Esophagus squamous epithelium (tissue), 5 donors: ENCODE data around the gene RCL1. TPM values are rescaled to one million over a fixed set of nuclear protein-coding genes. Genes with fewer than 3 reads are reported as not detected.

Source experiments
- DNase-seq: peaks from one replicate; lab custom pipeline; 2025; lab: John Stamatoyannopoulos, UW
- H3K27ac ChIP-seq, 4 donors: fragments of 200-600 bp; sonication (generic); one replicate each; pipeline ENCODE4 v1.5.1; 2016 to 2019; ENCODE audit warnings: mild to moderate bottlenecking in 1 of 4
- H3K27me3 ChIP-seq, 4 donors: fragments of 200-600 bp; sonication (generic); 1 replicate in 3 of 4; 2 replicates in 1 of 4; pipeline versions ENCODE4 v1.5.1 to v1.6.0; 2017 to 2021; ENCODE audit warnings: antibody characterized with exemption in 1 of 4
- H3K36me3 ChIP-seq, 3 donors: fragments of 200-600 bp; sonication (generic); one replicate each; pipeline ENCODE4 v1.5.1; 2016 to 2019
- H3K4me1 ChIP-seq, 3 donors: fragments of 200-600 bp; sonication (generic); one replicate each; pipeline ENCODE4 v1.5.1; 2017 to 2019
- H3K4me3 ChIP-seq, 4 donors: fragments of 200-600 bp; sonication (generic); 1 replicate in 3 of 4; 2 replicates in 1 of 4; pipeline ENCODE4 v1.5.1; 2016 to 2019; ENCODE audit warnings: mild to moderate bottlenecking in 2 of 4, moderate library complexity in 1 of 4
- H3K9me3 ChIP-seq, 3 donors: fragments of 200-600 bp; sonication (generic); one replicate each; pipeline ENCODE4 v1.5.1; 2016 to 2019
- POLR2A ChIP-seq, 4 donors: fragments of 450-650 bp; IDR thresholded peaks; one replicate each; pipeline ENCODE4 v1.6.1; 2017; ENCODE audit warnings: antibody characterized with exemption in 4 of 4, mild to moderate bottlenecking in 4 of 4, moderate library complexity in 3 of 4
- WGBS, 2 donors: methylation state at CpG; one replicate each; pipeline ENCODE4 v1.1.5; 2018; 5-methylcytosine and 5-hydroxymethylcytosine counted together
- intact Hi-C: fragments of 100-400 bp; cut with DNase I; formaldehyde crosslinking; loops from one replicate; pipeline ENCODE4 v1.15.0; 2022
- total RNA-seq, 4 donors: library from RNA; depleted of rRNA; stranded (reverse); fragments of >200 nt; gene quantifications; one replicate each; pipeline ENCODE4 v1.1.0, GENCODE V29; 2016
- TF ChIP-seq, protein P1 (sequence below), 6 experiments: fragments of 450-650 bp in 4 of 6; fragments of 200-600 bp in 2 of 6; sonication (generic) in 2 of 6; IDR thresholded peaks; one replicate each; pipeline ENCODE4 v1.5.1; 2016 to 2019; ENCODE audit warnings: antibody characterized with exemption in 6 of 6, mild to moderate bottlenecking in 4 of 6, moderate library complexity in 4 of 6
- donor health status: DM: yes; HTN: yes; CAD: no.

The RCL1 gene
- total RNA-seq, 4 donors from 2014 or later: 13.8 to 28.0 (median 16.5) TPM

DNA sequence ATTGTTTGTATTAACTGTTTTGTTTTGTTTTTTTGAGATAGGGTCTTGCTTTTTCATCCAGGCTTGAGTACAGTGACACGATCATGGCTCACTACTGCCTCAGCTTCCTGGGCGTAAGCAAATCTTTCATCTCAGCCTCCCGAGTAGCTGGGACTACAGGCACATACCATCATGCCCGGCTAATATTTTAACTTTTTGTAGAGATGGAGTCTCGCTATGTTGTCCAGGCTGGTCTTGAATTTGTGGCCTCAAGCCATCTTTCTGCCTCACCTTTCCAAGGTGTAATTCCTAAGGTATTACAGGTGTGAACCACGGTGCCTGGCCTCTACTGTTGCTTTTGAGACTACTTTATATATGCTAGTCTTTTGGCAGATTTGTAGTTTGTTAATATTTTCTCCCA lies 8.4 kb downstream of the RCL1 start:
- intact Hi-C loops: no loop called here
- DNase-seq: no peak
- peaks cover 0 to 21% (median 5%) of the 10 kb centered on the region in 3 donors for H3K4me1 ChIP-seq
- WGBS, 2 donors: 89 to 95% methylated on average over 6 of the region's 6 CpGs
- TF ChIP-seq, protein P1, sequence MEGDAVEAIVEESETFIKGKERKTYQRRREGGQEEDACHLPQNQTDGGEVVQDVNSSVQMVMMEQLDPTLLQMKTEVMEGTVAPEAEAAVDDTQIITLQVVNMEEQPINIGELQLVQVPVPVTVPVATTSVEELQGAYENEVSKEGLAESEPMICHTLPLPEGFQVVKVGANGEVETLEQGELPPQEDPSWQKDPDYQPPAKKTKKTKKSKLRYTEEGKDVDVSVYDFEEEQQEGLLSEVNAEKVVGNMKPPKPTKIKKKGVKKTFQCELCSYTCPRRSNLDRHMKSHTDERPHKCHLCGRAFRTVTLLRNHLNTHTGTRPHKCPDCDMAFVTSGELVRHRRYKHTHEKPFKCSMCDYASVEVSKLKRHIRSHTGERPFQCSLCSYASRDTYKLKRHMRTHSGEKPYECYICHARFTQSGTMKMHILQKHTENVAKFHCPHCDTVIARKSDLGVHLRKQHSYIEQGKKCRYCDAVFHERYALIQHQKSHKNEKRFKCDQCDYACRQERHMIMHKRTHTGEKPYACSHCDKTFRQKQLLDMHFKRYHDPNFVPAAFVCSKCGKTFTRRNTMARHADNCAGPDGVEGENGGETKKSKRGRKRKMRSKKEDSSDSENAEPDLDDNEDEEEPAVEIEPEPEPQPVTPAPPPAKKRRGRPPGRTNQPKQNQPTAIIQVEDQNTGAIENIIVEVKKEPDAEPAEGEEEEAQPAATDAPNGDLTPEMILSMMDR (IDR thresholded peaks at IDR 0.05): no peak
- TF ChIP-seq POLR2A (IDR thresholded peaks at IDR 0.05): no peak
- no peaks in the 10 kb centered on the region for H3K27me3 ChIP-seq
- peaks cover 0 to 2% (median 0%) of the 10 kb centered on the region in 3 donors for H3K9me3 ChIP-seq
- peaks cover 0 to 4% (median 0%) of the 10 kb centered on the region in 3 donors for H3K36me3 ChIP-seq
- H3K4me3 ChIP-seq: no peak overlapping the region
- H3K27ac ChIP-seq: no peak overlapping the region

DNA sequence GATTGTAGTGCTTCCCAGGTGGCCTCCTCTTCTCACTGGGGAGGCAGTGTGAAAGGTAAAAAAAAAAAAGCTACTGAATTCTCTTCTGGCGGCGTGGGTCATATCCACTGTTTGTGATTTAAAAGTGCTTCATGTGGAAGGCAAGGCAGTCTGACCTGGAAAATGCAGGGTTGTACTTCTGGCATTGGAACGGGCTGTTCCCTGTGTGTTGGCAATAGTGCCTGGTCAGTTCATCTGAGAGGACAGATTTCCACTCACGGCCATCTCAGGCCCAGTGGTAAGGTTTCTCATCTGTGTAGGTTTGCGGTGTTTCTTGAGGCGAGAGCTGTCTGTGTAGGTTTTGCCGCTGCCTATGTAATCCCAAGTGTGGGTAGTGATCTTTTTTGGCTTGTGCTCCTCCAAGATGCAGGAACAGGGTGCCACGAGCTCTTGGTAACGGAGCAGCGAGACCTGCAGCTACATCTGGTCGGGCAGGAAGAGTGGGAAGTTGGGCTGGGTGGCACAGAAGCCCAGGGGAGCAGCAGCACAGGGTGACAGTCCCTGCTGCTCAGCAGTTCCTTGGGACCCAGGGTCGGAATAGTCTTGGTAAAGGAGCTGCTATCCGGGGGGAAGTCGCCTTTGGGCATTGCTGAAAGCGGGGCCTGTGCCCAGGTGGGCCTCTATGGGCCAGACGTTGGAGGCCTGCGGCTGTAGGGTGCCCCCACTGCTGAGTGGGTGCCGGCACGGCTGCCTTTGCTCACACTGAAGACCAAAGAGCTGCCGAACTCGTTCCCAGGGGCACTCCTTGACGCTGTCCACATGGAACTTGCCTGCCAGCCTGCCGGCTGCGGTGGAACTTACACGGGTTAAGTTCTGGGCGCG lies 11.2 kb downstream of the RCL1 start:
- TF ChIP-seq POLR2A (IDR thresholded peaks at IDR 0.05): no peak
- TF ChIP-seq, protein P1 (IDR thresholded peaks at IDR 0.05): no peak
- WGBS, 2 donors: 95 to 96% methylated on average over 7 to 9 of the region's 27 CpGs
- DNase-seq: no peak

DNA sequence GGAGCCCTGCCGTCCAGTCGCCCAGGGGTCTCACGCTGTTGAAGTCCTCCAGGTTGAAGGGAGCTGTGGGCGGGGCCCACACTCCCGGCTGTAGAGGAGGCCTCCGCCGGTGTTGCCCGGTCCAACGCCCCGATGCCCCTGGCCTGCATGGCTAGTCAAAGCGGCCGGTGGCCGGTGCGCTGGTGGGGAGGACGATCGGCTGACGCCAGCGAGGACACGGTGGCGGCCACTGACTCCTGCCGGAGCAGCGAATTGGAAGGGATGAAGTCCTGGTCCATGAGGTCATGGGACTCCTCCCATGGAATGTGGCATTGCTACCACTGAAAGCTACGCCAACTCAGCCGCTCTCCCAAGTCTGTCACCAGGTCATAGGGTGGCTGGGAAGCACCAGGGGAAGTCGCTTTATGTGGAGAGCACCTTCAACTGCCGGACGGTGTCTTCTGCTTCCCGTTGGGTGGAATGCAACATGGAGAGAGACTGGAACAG lies 11.8 kb downstream of the RCL1 start:
- Histone ChIP-seq H3K27me3 (no peaks in the 10 kb centered on the region), H3K4me1 (peaks cover 0 to 11% (median 3%) of the 10 kb centered on the region in 3 donors), H3K9me3 (peaks cover 0 to 10% (median 7%) of the 10 kb centered on the region in 3 donors), H3K27ac (no peak overlapping the region), H3K4me3 (no peak overlapping the region), H3K36me3 (peaks cover 0 to 4% (median 0%) of the 10 kb centered on the region in 3 donors)
- TF ChIP-seq, protein P1 (IDR thresholded peaks at IDR 0.05): no peak
- TF ChIP-seq POLR2A (IDR thresholded peaks at IDR 0.05): no peak
- intact Hi-C loops: no loop called here
- 100% methylated on average over 2 to 3 of the region's 28 CpGs for WGBS, 2 donors
- no peak for DNase-seq

More for the DNA sequence above, 11.2 kb downstream of the RCL1 start:
- H3K27me3 ChIP-seq: no peaks in the 10 kb centered on the region
- peaks cover 0 to 10% (median 7%) of the 10 kb centered on the region in 3 donors for H3K9me3 ChIP-seq
- H3K4me3 ChIP-seq: no peak overlapping the region
- intact Hi-C loops: no loop called here
- peaks cover 0 to 12% (median under 1%) of the 10 kb centered on the region in 3 donors for H3K4me1 ChIP-seq
- peaks cover 0 to 4% (median 0%) of the 10 kb centered on the region in 3 donors for H3K36me3 ChIP-seq
- H3K27ac ChIP-seq: no peak overlapping the region

DNA sequence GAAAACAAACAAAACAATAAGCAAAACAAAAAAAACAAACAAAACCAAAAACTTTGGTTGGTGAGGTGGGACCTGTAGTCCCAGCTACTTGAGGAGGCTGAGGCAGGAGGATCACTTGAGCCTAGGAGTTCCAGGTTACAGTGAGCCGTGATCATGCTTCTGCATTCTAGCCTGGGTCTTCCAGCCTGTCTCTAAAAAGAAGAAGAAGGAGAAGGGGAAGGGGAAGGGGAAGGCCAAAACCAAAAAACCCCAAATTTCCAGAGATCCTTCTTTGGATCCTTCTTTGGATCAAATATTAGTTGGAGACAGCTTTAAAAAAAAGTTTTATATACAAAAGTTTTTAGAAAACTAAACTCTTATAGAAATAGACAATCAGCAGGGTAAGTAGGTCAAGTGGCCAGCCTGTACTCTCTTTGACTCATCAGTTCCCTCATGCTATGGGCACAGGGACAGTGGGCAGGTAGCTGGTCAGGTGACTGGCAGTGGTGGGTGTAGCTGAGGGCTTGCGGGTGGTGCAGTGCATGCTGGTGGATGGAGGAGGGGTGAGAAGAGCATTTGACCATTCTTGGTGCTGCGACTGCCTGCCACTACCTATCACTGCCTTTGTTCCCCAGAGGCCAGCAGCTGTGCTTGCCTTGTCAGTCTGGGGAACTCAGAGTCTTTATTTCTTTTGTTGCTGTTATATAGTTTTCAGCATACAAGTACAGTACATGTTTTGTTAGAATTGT lies 12.6 kb downstream of the RCL1 start:
- no peak overlapping the region for H3K4me3 ChIP-seq
- no peak for DNase-seq
- no peaks in the 10 kb centered on the region for H3K27me3 ChIP-seq
- H3K27ac ChIP-seq: no peak overlapping the region
- H3K9me3 ChIP-seq: peaks cover 0 to 10% (median 7%) of the 10 kb centered on the region in 3 donors
- peaks cover 0 to 4% (median 0%) of the 10 kb centered on the region in 3 donors for H3K36me3 ChIP-seq
- WGBS, 2 donors: 76 to 85% methylated on average over 3 of the region's 3 CpGs
- TF ChIP-seq POLR2A (IDR thresholded peaks at IDR 0.05): no peak
- TF ChIP-seq, protein P1 (IDR thresholded peaks at IDR 0.05): no peak
- peaks cover 0 to 11% (median 3%) of the 10 kb centered on the region in 3 donors for H3K4me1 ChIP-seq
- intact Hi-C loops: no loop called here
